ENCODE data around the gene GGT6.

Gene GGT6

GRCh38 chr17:4583206-4583605 is 22.8 kb upstream of the GGT6 start:
- no peaks in the 10 kb centered on the region for H3K9me2 ChIP-seq (replicated peaks; ENCODE audit: low read depth, low read length)
- no peak overlapping the region for H3K4me3 ChIP-seq (ENCODE audit: low read length, poor library complexity, severe bottlenecking)
- no peaks in the 10 kb centered on the region for H3K4me1 ChIP-seq (ENCODE audit: insufficient read depth, low read length, poor library complexity, severe bottlenecking)
- no peaks in the 10 kb centered on the region for H3K79me2 ChIP-seq (ENCODE audit: insufficient read depth, low read length)
- no peaks in the 10 kb centered on the region for H3K36me3 ChIP-seq (ENCODE audit: insufficient read depth, low read length)
- H3F3A ChIP-seq (ENCODE audit: low read depth), result no peaks in the 10 kb centered on the region
- no peaks in the 10 kb centered on the region for H3K27me3 ChIP-seq (ENCODE audit: insufficient read depth, low read length, poor library complexity, severe bottlenecking)
- no peaks in the 10 kb centered on the region for H4K20me1 ChIP-seq (ENCODE audit: insufficient read depth, low read length, poor library complexity, severe bottlenecking)
- H2AFZ ChIP-seq (ENCODE audit: low read length), result no peak overlapping the region
- no peaks in the 10 kb centered on the region for H3K9me3 ChIP-seq (ENCODE audit: insufficient read depth, low read depth, low read length)
- no peak overlapping the region for H3K9ac ChIP-seq (ENCODE audit: low read depth, low read length, poor library complexity, severe bottlenecking)
- H3K4me2 ChIP-seq (ENCODE audit: low read depth, low read length, poor library complexity, severe bottlenecking), result no peak overlapping the region
- no peak for TF ChIP-seq EZH2phosphoT487 (IDR thresholded peaks at IDR 0.05; ENCODE audit: borderline replicate concordance)
- no peak for TF ChIP-seq CTCF (conservative IDR thresholded peaks at IDR 0.05; ENCODE audit: low read length)

GRCh38 chr17:4582691-4583090 is 22.3 kb upstream of the GGT6 start:
- H3K9me3 ChIP-seq (ENCODE audit: insufficient read depth, low read depth, low read length), result no peaks in the 10 kb centered on the region
- H3K4me1 ChIP-seq (ENCODE audit: insufficient read depth, low read length, poor library complexity, severe bottlenecking), result no peaks in the 10 kb centered on the region
- no peak overlapping the region for H3K9ac ChIP-seq (ENCODE audit: low read depth, low read length, poor library complexity, severe bottlenecking)
- H3K27me3 ChIP-seq (ENCODE audit: insufficient read depth, low read length, poor library complexity, severe bottlenecking), result no peaks in the 10 kb centered on the region
- H3K9me2 ChIP-seq (replicated peaks; ENCODE audit: low read depth, low read length), result no peaks in the 10 kb centered on the region
- TF ChIP-seq EZH2phosphoT487 (IDR thresholded peaks at IDR 0.05; ENCODE audit: borderline replicate concordance) (no peak), CTCF (conservative IDR thresholded peaks at IDR 0.05; ENCODE audit: low read length) (no peak)
- H3K36me3 ChIP-seq (ENCODE audit: insufficient read depth, low read length), result no peaks in the 10 kb centered on the region
- no peak overlapping the region for H3K4me2 ChIP-seq (ENCODE audit: low read depth, low read length, poor library complexity, severe bottlenecking)
- no peaks in the 10 kb centered on the region for H4K20me1 ChIP-seq (ENCODE audit: insufficient read depth, low read length, poor library complexity, severe bottlenecking)
- no peak overlapping the region for H3K4me3 ChIP-seq (ENCODE audit: low read length, poor library complexity, severe bottlenecking)
- no peak overlapping the region for H2AFZ ChIP-seq (ENCODE audit: low read length)
- no peaks in the 10 kb centered on the region for H3F3A ChIP-seq (ENCODE audit: low read depth)
- H3K79me2 ChIP-seq (ENCODE audit: insufficient read depth, low read length), result no peaks in the 10 kb centered on the region

GRCh38 chr17:4582101-4582501 is 21.7 kb upstream of the GGT6 start:
- H3K4me1 ChIP-seq (ENCODE audit: insufficient read depth, low read length, poor library complexity, severe bottlenecking), result no peaks in the 10 kb centered on the region
- no peak overlapping the region for H3K4me3 ChIP-seq (ENCODE audit: low read length, poor library complexity, severe bottlenecking)
- TF ChIP-seq EZH2phosphoT487 (IDR thresholded peaks at IDR 0.05; ENCODE audit: borderline replicate concordance), result no peak
- no peak for TF ChIP-seq CTCF (conservative IDR thresholded peaks at IDR 0.05; ENCODE audit: low read length)
- H4K20me1 ChIP-seq (ENCODE audit: insufficient read depth, low read length, poor library complexity, severe bottlenecking), result no peaks in the 10 kb centered on the region
- no peak overlapping the region for H2AFZ ChIP-seq (ENCODE audit: low read length)
- no peak overlapping the region for H3K9ac ChIP-seq (ENCODE audit: low read depth, low read length, poor library complexity, severe bottlenecking)
- H3K9me3 ChIP-seq (ENCODE audit: insufficient read depth, low read depth, low read length), result no peaks in the 10 kb centered on the region
- H3K36me3 ChIP-seq (ENCODE audit: insufficient read depth, low read length), result no peaks in the 10 kb centered on the region
- H3K79me2 ChIP-seq (ENCODE audit: insufficient read depth, low read length), result no peaks in the 10 kb centered on the region
- H3K4me2 ChIP-seq (ENCODE audit: low read depth, low read length, poor library complexity, severe bottlenecking), result no peak overlapping the region
- no peaks in the 10 kb centered on the region for H3K9me2 ChIP-seq (replicated peaks; ENCODE audit: low read depth, low read length)
- no peaks in the 10 kb centered on the region for H3K27me3 ChIP-seq (ENCODE audit: insufficient read depth, low read length, poor library complexity, severe bottlenecking)
- H3F3A ChIP-seq (ENCODE audit: low read depth), result no peaks in the 10 kb centered on the region
